Measurements from ENCODE around the gene ROS1.

DNA sequence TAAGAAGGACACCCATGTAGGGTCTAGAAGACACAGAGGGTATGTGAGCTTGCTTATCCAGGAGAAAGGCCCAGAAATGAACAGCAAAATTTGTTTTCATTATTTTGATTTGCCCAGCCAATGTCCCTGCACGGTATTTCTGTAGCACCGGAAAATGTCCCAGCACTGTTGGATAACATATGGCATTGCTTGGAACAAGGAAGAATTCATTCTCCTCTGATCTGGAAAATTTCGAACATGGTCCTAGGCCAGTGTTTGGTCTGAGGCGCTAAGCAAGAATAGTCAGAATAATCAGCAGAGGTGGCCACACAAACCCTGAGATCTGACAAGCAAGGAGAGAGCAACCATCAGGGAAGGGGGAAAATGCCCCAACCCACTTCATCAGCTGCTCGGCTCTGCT, 26.6 kb downstream of the ROS1 start:
- TF ChIP-seq, protein P1, sequence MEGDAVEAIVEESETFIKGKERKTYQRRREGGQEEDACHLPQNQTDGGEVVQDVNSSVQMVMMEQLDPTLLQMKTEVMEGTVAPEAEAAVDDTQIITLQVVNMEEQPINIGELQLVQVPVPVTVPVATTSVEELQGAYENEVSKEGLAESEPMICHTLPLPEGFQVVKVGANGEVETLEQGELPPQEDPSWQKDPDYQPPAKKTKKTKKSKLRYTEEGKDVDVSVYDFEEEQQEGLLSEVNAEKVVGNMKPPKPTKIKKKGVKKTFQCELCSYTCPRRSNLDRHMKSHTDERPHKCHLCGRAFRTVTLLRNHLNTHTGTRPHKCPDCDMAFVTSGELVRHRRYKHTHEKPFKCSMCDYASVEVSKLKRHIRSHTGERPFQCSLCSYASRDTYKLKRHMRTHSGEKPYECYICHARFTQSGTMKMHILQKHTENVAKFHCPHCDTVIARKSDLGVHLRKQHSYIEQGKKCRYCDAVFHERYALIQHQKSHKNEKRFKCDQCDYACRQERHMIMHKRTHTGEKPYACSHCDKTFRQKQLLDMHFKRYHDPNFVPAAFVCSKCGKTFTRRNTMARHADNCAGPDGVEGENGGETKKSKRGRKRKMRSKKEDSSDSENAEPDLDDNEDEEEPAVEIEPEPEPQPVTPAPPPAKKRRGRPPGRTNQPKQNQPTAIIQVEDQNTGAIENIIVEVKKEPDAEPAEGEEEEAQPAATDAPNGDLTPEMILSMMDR (IDR thresholded peaks at IDR 0.05 in 4 of 5, conservative IDR thresholded peaks at IDR 0.05 in 1 of 5): no peak
- no peak for TF ChIP-seq POLR2A (IDR thresholded peaks at IDR 0.05)

All from gastrocnemius medialis (tissue), 4 donors.